LoVo (cell line): ENCODE results near the gene NELL1.
"Not testable (repeated sequence)": the region's sequence is repeated elsewhere in the genome, so short reads cannot be mapped to it uniquely, and the experiment has no call there.

Experiments
- DNase-seq: peaks from one replicate; pipeline ENCODE4 v3.0.0-alpha.2; 2016; ENCODE audit warnings: low spot score

Gene NELL1

DNA sequence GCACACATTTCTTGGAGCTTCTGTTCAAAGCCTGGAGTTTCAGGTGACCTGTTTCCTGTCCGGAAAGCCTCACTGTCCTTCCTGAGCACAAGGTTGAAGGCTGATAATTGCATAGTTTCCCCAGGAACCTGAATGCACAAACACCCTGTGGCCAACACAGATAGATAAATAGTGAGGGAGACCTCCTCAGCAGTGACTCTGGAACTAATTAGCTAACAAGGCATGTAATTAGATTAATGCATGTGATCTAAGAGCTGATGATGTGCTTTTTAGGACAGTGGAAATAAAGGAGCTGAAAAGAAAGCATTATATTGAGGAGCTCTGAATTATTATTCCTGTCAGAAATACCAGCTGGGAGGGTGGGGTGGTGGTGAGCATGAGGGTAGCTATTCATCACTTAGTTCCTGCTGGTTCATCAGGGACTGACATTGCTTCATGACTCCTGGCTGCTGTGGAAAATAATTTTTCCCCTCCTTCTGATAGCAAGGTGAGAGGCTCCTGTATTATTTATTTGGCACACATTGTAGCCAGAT, 101.1 kb downstream of the NELL1 start:
- no peak for DNase-seq

GRCh38 chr11:20771026-20771425, 101.6 kb downstream of the NELL1 start:
- DNase-seq: no peak

GRCh38 chr11:20771681-20772080, 102.3 kb downstream of the NELL1 start:
- DNase-seq: no peak

GRCh38 chr11:20775331-20775730, 105.9 kb downstream of the NELL1 start:
- no peak for DNase-seq

DNA sequence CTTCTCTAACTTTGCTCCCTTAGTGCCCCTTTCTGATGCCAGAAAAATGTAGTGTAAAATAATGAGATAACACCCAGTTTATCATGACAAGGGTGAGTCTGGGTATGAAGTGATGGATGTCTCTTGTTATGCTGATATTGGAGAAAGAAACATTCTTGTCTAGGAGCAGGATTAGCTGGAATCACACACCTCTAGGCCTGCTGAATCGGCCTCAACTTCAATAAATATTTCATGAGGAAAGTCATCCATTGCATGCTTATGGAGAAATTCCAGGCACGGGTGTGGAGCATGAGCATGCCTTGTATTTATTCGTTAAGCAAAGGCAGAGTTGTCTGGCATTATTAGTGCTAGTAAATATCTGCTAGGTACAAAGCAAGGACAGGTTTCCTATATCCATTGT, 113.4 kb downstream of the NELL1 start:
- DNase-seq: no peak

DNA sequence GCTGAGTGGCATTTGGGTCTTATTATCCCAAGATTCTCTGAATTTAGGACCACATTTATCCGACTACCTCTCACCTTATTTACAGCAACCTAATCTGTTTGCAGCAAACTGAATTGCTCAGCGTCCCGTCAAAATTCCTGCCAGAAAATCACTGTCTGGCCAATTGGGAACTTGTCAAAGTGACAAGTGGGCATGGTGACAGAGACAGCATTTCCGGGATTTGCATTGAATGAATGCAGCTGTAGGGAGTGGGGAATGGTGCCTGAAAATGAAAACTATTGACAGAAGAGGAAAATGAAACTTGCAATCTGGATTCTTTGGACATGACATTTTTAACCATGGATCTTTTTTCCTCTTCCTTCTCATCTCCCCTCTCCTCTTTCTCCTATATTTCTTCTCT, 113.8 kb downstream of the NELL1 start:
- no peak for DNase-seq

DNA sequence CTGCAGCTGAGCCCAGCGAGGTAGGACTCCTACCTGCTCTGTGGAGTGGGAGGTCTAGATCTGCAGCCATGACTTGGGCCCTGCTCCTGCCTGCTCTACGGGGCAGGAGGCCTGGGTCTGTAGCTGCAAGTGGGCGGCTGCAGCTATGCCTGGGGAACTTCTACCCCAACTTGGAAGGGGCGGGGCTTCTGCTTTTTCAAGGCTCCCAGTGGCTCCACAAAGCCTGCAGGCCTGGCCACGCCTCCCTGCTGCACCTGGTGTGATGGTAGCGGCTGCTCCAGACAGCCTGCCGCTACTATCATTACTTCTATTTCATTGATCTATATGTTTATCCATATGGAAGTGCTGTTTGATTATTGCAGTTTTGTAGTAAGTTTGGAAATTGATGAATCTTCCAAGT, 121.2 kb downstream of the NELL1 start:
- DNase-seq: no peak

DNA sequence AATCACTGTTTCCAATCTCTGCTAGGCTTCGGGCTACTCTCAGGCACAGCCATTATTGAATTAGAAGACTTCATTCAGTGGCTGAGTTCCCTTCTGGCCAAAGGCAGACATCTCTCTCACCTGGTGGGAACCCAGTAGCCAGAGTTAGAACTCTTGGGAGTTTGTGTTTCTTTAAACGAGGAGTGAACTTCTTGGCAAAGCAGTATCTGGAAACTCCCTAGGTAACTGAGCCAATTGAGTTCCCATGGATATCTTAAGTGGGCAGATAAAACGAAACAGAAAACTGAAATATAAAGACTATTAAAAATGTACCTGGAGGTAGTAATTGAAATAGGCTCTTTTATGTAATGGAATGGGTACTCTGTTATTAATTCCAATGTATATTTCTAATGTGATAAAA, 125.6 kb downstream of the NELL1 start:
- DNase-seq: no peak

- DNase-seq: no peak
These were observed 138.9 kb downstream of the NELL1 start for GRCh38 chr11:20808328-20808727.

- no peak for DNase-seq
These were observed 151.7 kb downstream of the NELL1 start for GRCh38 chr11:20821046-20821445.

GRCh38 chr11:20821470-20821869, 152.1 kb downstream of the NELL1 start:
- DNase-seq: no peak

- no peak for DNase-seq
These were observed 155.4 kb downstream of the NELL1 start for GRCh38 chr11:20824773-20825172.

- DNase-seq: no peak
These were observed 166.2 kb downstream of the NELL1 start for GRCh38 chr11:20835561-20835960.

DNA sequence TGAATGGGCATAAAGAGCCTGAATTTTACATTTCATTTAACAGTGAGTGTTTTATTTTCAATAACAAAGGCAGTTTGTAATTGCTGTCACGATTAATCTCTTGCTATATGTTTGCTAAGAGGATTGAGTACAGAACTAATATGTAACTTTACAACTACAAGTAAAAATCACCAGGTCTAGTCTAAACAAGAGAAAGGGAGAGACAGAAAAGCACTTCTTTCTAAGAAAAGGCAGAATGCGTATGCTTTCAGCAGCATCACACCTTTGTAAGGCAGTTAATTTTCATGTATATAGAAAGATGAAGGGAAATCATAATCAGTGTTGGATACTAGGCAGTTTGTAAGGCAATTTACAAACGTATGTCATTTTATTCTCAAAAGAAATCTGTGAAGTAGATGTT, 169.8 kb downstream of the NELL1 start:
- DNase-seq: no peak

- no peak for DNase-seq
These were observed 171.0 kb downstream of the NELL1 start for GRCh38 chr11:20840341-20840740.

DNA sequence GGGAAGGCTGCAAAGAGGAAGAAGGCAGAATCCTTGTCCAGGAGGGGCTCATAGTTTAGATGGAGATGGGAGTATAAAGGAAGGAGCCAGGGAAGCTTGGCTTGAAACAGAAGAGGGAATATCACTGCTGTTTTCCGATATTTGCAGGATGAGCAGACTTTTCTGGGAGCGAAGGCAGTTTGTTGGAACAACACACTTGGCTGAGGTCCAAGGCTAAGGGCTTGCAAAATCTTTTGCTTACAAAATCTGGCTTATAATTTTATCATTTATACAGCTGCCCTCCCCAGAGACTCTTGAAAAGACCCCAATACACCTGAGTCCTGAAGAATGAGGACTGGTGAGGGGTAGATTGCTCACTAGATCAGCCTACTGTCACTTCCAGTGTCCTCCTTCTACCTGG, 174.8 kb downstream of the NELL1 start:
- DNase-seq: no peak

- no peak for DNase-seq
These were observed 175.2 kb downstream of the NELL1 start for GRCh38 chr11:20844630-20845029.

GRCh38 chr11:20854215-20854955, 185.0 kb downstream of the NELL1 start:
- DNase-seq: no peak

DNA sequence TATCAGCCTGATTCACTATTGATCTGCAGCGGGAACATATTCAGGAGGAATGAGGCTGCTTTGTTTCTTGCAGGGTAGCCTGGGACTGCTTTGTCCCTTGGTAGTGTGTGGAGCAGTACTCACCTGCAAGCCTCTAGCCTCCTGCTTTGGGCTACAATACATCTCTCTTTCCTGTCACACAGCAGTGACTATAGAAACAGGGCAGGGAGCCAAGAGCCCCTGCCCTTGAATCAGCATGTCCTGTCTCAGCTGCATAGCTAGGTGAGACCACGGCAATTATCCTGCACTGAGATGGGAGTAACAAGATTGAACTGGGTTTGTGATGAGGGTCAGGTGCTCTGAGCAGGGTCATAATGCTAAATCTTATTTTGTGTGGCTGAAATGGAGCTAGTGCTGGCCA, 191.9 kb downstream of the NELL1 start:
- DNase-seq: no peak

DNA sequence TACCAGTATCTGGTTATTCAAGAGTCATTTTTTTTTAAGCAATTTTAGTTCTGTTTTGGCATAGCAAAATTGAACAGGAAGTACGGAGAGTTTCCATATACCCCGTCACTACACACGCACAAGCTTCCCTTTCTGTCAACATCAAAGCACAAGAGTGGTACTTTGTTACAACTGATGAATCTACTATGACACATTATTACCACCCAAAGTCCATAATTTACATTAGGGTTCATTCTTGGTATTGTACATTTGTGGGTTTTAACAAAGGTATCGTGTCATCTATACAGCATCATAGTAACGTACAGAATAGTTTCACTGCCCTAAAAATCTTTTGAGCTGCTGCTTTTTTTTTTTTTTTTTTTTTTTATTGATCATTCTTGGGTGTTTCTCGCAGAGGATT, 192.9 kb downstream of the NELL1 start:
- not testable (repeated sequence) for DNase-seq

- DNase-seq: no peak
These were observed 195.2 kb downstream of the NELL1 start for GRCh38 chr11:20864628-20865027.

- DNase-seq: no peak
These were observed 195.8 kb downstream of the NELL1 start for GRCh38 chr11:20865161-20865560.

- no peak for DNase-seq
These were observed 199.7 kb downstream of the NELL1 start for GRCh38 chr11:20869123-20869522.

- peak; percentile 25 for DNase-seq
These were observed 203.7 kb downstream of the NELL1 start for GRCh38 chr11:20873054-20873453.
